A673 (cell line): Measurements from ENCODE around the gene LAMB2. TPM values are rescaled to one million over a fixed set of nuclear protein-coding genes. Genes with fewer than 3 reads are reported as not detected.

Experiments used
- BruUV-seq: library from RNA; stranded (reverse); fragments of 400-500 nt; replicated peaks from 2 replicates; lab custom pipeline; 2021; lab: Mats Ljungman, UMichigan
- CTCF ChIA-PET: fragments of 300-600 bp; sonication (Branson Sonifier 250); formaldehyde crosslinking; loops from one replicate; lab custom pipeline; 2022; ENCODE audit warnings: antibody characterized with exemption; lab: Charles Lee
- POLR2A ChIA-PET: fragments of 300-600 bp; sonication (Branson Sonifier 250); formaldehyde crosslinking; loops from one replicate; lab custom pipeline; 2022; ENCODE audit warnings: antibody characterized with exemption; ENCODE audit not compliant: low non-redundant PET; lab: Charles Lee
- DNase-seq: peaks from one replicate; pipeline ENCODE4 v3.0.0-alpha.2; 2015; ENCODE audit warnings: low spot score
- H3K27ac ChIP-seq: fragments of 200-600 bp; sonication (generic); 2 replicates; pipeline ENCODE4 v1.5.1; 2016; ENCODE audit warnings: mixed run types, low read depth, mild to moderate bottlenecking, mixed read lengths, antibody characterized with exemption, low read length; ENCODE audit not compliant: poor library complexity, severe bottlenecking
- H3K27me3 ChIP-seq: fragments of 200-600 bp; sonication (generic); replicated peaks from 2 replicates; pipeline ENCODE4 v1.6.1; 2017; ENCODE audit warnings: mixed run types, low read depth, mild to moderate bottlenecking, mixed read lengths, antibody characterized with exemption, low read length; ENCODE audit not compliant: insufficient read depth, poor library complexity
- H3K36me3 ChIP-seq: fragments of 200-600 bp; sonication (generic); 2 replicates; pipeline ENCODE4 v1.6.1; 2016; ENCODE audit warnings: mixed run types, mild to moderate bottlenecking, mixed read lengths, antibody characterized with exemption, low read length; ENCODE audit not compliant: insufficient read depth, poor library complexity, severe bottlenecking
- H3K4me1 ChIP-seq: fragments of 200-600 bp; sonication (generic); 2 replicates; pipeline ENCODE4 v1.6.1; 2017; ENCODE audit warnings: mixed run types, mild to moderate bottlenecking, mixed read lengths, antibody characterized with exemption, low read length; ENCODE audit not compliant: insufficient read depth, poor library complexity, severe bottlenecking
- H3K4me3 ChIP-seq: fragments of 200-600 bp; sonication (generic); 2 replicates; pipeline ENCODE4 v1.5.1; 2016; ENCODE audit warnings: low read depth, mixed run types, mild to moderate bottlenecking, mixed read lengths, low read length; ENCODE audit not compliant: poor library complexity, severe bottlenecking
- H3K9me3 ChIP-seq: fragments of 200-600 bp; sonication (generic); 2 replicates; pipeline ENCODE4 v1.6.1; 2016; ENCODE audit warnings: mixed run types, low read depth, mild to moderate bottlenecking, mixed read lengths, antibody characterized with exemption, low read length; ENCODE audit not compliant: poor library complexity, severe bottlenecking
- CTCF ChIP-seq: fragments of 300-800, 200-600 bp; sonication (generic); conservative IDR thresholded peaks from 2 replicates; pipeline ENCODE4 v1.5.1; 2017; ENCODE audit warnings: low read depth, mild to moderate bottlenecking, antibody characterized with exemption, low read length, moderate library complexity, mixed read lengths
- EZH2 ChIP-seq: fragments of 200-600 bp; sonication (generic); IDR thresholded peaks from 2 replicates; pipeline ENCODE4 v1.6.1; 2017; ENCODE audit warnings: borderline replicate concordance, low read depth, mild to moderate bottlenecking, mixed read lengths, antibody characterized with exemption, low read length; ENCODE audit not compliant: poor library complexity, severe bottlenecking
- intact Hi-C: fragments of 100-400 bp; cut with micrococcal nuclease; formaldehyde crosslinking; loops from one replicate; pipeline ENCODE4 v1.10.0; 2022; ENCODE audit not compliant: unreplicated experiment
- total RNA-seq: library from RNA; stranded (reverse); gene quantifications from 2 replicates; pipeline ENCODE4 v1.2.3, GENCODE V29; 2021

Gene LAMB2
- total RNA-seq, 1 experiment from 2014 or later, result 45.9 TPM

GRCh38 chr3:49163609-49164008, 30.8 kb upstream of the LAMB2 start:
- TF ChIP-seq CTCF (no peak), EZH2 (no peak)
- Histone ChIP-seq H3K9me3 (no peaks in the 10 kb centered on the region), H3K36me3 (no peaks in the 10 kb centered on the region), H3K27me3 (no peaks in the 10 kb centered on the region), H3K27ac (no peak overlapping the region), H3K4me1 (no peaks in the 10 kb centered on the region), H3K4me3 (no peak overlapping the region)
- ChIA-PET POLR2A (no interaction called here), CTCF (no interaction called here)
- DNase-seq, result no peak
- no TSS peak for BruUV-seq
- intact Hi-C loops, result no loop called here

GRCh38 chr3:49162751-49163419, 30.0 kb upstream of the LAMB2 start:
- BruUV-seq, result no TSS peak
- ChIA-PET POLR2A (no interaction called here), CTCF (no interaction called here)
- H3K4me1 ChIP-seq, result no peaks in the 10 kb centered on the region
- TF ChIP-seq EZH2 (no peak), CTCF (no peak)
- no peaks in the 10 kb centered on the region for H3K36me3 ChIP-seq
- no peak for DNase-seq
- no peaks in the 10 kb centered on the region for H3K9me3 ChIP-seq
- H3K27me3 ChIP-seq, result no peaks in the 10 kb centered on the region
- H3K27ac ChIP-seq, result no peak overlapping the region
- intact Hi-C loops, result no loop called here
- H3K4me3 ChIP-seq, result no peak overlapping the region

- no peak overlapping the region for H3K27ac ChIP-seq
- ChIA-PET POLR2A (no interaction called here), CTCF (no interaction called here)
- H3K4me1 ChIP-seq, result no peaks in the 10 kb centered on the region
- H3K36me3 ChIP-seq, result no peaks in the 10 kb centered on the region
- H3K4me3 ChIP-seq, result no peak overlapping the region
- no peak for DNase-seq
- no TSS peak for BruUV-seq
- no peaks in the 10 kb centered on the region for H3K27me3 ChIP-seq
- no peak for TF ChIP-seq EZH2
- no peak for TF ChIP-seq CTCF
- H3K9me3 ChIP-seq, result no peaks in the 10 kb centered on the region
- intact Hi-C loops, result no loop called here
These were observed 29.1 kb upstream of the LAMB2 start for GRCh38 chr3:49161808-49162530.
